Measurements from ENCODE around the gene CD3E.
A peak's percentile ranks its signal among the peaks of the same experiment; 100 is the strongest.

The CD3E gene

DNA sequence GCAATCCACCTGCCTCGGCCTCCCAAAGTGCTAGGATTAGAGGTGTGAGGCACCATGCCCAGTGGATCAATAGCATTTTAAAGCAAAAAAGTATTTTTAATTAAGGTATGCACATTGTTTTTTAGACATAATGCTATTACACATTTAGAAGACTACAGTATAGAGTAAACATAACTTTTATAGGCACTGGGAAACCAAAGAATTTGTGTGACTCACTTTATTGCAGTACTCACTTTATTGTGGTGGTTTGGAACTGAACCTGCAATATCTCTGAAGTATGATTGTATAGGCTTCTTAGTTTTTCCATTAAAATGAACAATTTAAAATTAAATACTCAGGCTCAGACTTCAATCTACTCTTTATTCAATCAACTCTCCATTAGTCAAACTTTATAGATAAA, 17.5 kb upstream of the CD3E start:
- Histone ChIP-seq H3K4me1 (ENCODE audit: control insufficient read depth in 1 of 2, insufficient read depth in 2 of 2, low read length in 2 of 2) (peaks cover 6 to 14% of the 10 kb centered on the region in 2 donors), H3K36me3 (ENCODE audit: control insufficient read depth in 1 of 2, insufficient read depth in 2 of 2, low read length in 2 of 2) (no peaks in the 10 kb centered on the region), H3K4me3 (ENCODE audit: low read depth in 1 of 2, low read length in 2 of 2) (no peak overlapping the region), H3K9me3 (ENCODE audit: control insufficient read depth in 1 of 2, low read length in 2 of 2) (no peaks in the 10 kb centered on the region), H3K27ac (ENCODE audit: low read depth, low read length) (no peak overlapping the region), H3K27me3 (ENCODE audit: control insufficient read depth in 1 of 2, insufficient read depth in 2 of 2, low read length in 2 of 2) (no peaks in the 10 kb centered on the region), H3K9ac (ENCODE audit: low read depth in 1 of 2, low read length in 2 of 2) (no peak overlapping the region)

DNA sequence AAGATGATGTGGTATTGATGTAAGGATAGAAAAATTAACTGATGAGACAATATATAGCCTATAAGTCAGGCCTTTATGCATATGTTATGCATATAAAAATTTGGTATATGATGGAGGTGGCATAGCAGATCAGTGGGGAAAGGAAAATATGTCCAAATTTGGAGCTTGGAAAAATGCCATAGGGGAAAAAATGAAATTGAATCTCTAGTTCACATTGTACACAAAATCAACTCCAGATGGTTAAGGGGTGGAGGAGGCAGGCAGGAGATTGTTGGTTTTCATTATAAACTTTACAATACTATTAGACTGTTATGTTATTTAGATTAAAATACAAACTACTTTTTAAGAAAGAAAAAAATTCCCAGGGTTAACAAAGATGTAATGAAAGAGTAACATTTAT, 15.1 kb upstream of the CD3E start:
- H3K9ac ChIP-seq (ENCODE audit: low read depth in 1 of 2, low read length in 2 of 2) = no peak overlapping the region
- H3K4me1 ChIP-seq (ENCODE audit: control insufficient read depth in 1 of 2, insufficient read depth in 2 of 2, low read length in 2 of 2) = peaks cover 6% of the 10 kb centered on the region in 2 donors
- H3K36me3 ChIP-seq (ENCODE audit: control insufficient read depth in 1 of 2, insufficient read depth in 2 of 2, low read length in 2 of 2) = no peaks in the 10 kb centered on the region
- H3K27ac ChIP-seq (ENCODE audit: low read depth, low read length) = no peak overlapping the region
- H3K9me3 ChIP-seq (ENCODE audit: control insufficient read depth in 1 of 2, low read length in 2 of 2) = no peaks in the 10 kb centered on the region
- no peak overlapping the region for H3K4me3 ChIP-seq (ENCODE audit: low read depth in 1 of 2, low read length in 2 of 2)
- H3K27me3 ChIP-seq (ENCODE audit: control insufficient read depth in 1 of 2, insufficient read depth in 2 of 2, low read length in 2 of 2) = no peaks in the 10 kb centered on the region

DNA sequence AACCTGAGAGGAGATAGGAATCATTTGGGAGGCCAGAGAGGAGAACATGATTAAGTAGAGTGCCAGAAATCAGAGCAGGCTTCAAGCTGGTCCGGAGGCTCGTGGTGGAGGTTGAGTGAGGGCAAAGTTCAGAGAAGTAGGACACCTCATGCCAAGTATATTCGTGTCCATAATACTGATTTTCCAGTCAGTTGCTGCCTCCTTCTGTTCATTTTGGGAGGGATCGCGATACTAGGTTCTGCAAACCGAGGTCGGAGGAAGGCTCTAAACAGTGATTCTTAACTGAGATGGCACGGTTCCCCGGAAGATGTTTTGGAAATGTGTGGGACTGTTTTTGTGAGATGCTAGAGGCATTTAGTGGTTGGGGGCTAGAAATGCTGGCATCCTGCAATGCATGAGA, 13.6 kb upstream of the CD3E start:
- H3K4me1 ChIP-seq (ENCODE audit: control insufficient read depth in 1 of 2, insufficient read depth in 2 of 2, low read length in 2 of 2) = peaks cover 6% of the 10 kb centered on the region in 2 donors
- H3K27ac ChIP-seq (ENCODE audit: low read depth, low read length) = no peak overlapping the region
- no peak overlapping the region for H3K9ac ChIP-seq (ENCODE audit: low read depth in 1 of 2, low read length in 2 of 2)
- H3K9me3 ChIP-seq (ENCODE audit: control insufficient read depth in 1 of 2, low read length in 2 of 2) = no peaks in the 10 kb centered on the region
- H3K27me3 ChIP-seq (ENCODE audit: control insufficient read depth in 1 of 2, insufficient read depth in 2 of 2, low read length in 2 of 2) = no peaks in the 10 kb centered on the region
- H3K4me3 ChIP-seq (ENCODE audit: low read depth in 1 of 2, low read length in 2 of 2) = no peak overlapping the region
- no peaks in the 10 kb centered on the region for H3K36me3 ChIP-seq (ENCODE audit: control insufficient read depth in 1 of 2, insufficient read depth in 2 of 2, low read length in 2 of 2)

DNA sequence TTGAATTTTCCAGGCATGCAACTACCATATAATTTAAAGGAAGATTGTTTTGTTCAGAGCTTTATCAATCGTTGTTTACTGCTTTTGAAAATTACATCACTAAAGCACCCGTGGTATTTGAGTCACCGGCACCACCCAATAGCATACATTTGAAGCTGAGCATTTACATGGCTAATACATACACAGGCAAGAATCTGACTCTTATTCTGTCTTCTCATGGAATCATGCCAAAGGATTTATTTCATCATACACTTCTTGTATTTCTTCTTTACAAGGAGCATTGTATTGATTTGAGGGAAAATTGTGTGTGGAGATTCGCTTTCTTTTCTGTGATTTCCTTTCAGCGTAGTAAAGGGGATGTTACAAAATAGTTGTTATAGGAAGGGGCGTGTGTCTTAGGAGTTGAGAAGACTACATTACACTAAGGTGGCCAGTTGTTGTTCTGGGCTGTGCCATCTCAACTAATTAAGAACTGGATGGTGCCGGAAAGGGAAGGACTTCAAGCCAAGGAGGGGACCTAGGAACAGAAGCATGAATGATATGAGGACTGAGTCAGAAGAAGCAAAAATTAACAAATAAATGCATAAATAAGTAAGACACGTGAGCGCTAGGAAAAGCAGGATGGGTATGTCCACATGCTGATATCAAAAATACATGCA, 12.9 kb upstream of the CD3E start:
- Histone ChIP-seq H3K9me3 (ENCODE audit: control insufficient read depth in 1 of 2, low read length in 2 of 2) (no peaks in the 10 kb centered on the region), H3K4me3 (ENCODE audit: low read depth in 1 of 2, low read length in 2 of 2) (no peak overlapping the region), H3K36me3 (ENCODE audit: control insufficient read depth in 1 of 2, insufficient read depth in 2 of 2, low read length in 2 of 2) (no peaks in the 10 kb centered on the region), H3K4me1 (ENCODE audit: control insufficient read depth in 1 of 2, insufficient read depth in 2 of 2, low read length in 2 of 2) (peaks cover 6% of the 10 kb centered on the region in 2 donors), H3K9ac (ENCODE audit: low read depth in 1 of 2, low read length in 2 of 2) (no peak overlapping the region), H3K27me3 (ENCODE audit: control insufficient read depth in 1 of 2, insufficient read depth in 2 of 2, low read length in 2 of 2) (no peaks in the 10 kb centered on the region), H3K27ac (ENCODE audit: low read depth, low read length) (no peak overlapping the region)

DNA sequence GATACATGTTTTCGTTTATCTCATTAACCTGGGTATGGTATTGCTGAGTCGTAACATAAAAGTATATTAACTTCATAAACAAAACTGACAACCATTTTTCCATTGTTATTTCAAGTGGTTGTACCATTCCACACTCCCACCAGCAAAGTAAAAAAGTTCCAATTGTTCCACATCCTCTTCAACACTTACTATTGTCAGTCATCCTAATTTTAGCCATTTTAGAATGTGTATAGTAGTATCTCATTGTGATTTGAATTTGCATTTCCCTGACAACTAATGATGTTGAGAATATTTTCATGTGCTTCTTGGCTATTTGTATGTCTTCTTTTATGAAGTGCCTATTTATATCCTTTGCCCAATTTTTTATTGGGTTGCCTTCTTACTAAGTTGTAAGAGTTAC, 10.5 kb upstream of the CD3E start:
- Histone ChIP-seq H3K9me3 (ENCODE audit: control insufficient read depth in 1 of 2, low read length in 2 of 2) (no peaks in the 10 kb centered on the region), H3K36me3 (ENCODE audit: control insufficient read depth in 1 of 2, insufficient read depth in 2 of 2, low read length in 2 of 2) (no peaks in the 10 kb centered on the region), H3K27ac (ENCODE audit: low read depth, low read length) (no peak overlapping the region), H3K4me3 (ENCODE audit: low read depth in 1 of 2, low read length in 2 of 2) (no peak overlapping the region), H3K4me1 (ENCODE audit: control insufficient read depth in 1 of 2, insufficient read depth in 2 of 2, low read length in 2 of 2) (peaks cover 3 to 6% of the 10 kb centered on the region in 2 donors), H3K9ac (ENCODE audit: low read depth in 1 of 2, low read length in 2 of 2) (no peak overlapping the region), H3K27me3 (ENCODE audit: control insufficient read depth in 1 of 2, insufficient read depth in 2 of 2, low read length in 2 of 2) (no peaks in the 10 kb centered on the region)

DNA sequence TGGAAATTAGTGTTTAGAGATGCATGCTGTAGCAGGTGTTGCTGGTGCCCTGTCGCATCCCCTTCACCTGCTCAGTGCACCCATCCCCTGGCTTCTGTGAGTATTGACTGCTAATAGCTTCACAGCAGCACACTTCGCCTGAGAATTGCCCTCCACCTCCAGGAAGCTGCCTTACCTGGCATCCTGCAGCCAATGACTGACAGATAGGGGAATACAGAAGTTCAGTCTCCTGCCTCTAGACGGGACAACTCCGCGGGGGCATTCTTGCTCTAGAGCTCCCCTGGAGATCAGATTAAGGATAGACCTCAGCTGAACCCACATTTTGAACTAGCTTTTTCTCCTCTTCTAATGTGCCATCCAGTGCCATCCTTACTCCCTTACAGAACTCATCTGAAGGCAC, 9.3 kb upstream of the CD3E start:
- peaks cover 3 to 6% of the 10 kb centered on the region in 2 donors for H3K4me1 ChIP-seq (ENCODE audit: control insufficient read depth in 1 of 2, insufficient read depth in 2 of 2, low read length in 2 of 2)
- H3K4me3 ChIP-seq (ENCODE audit: low read depth in 1 of 2, low read length in 2 of 2) = no peak overlapping the region
- no peaks in the 10 kb centered on the region for H3K27me3 ChIP-seq (ENCODE audit: control insufficient read depth in 1 of 2, insufficient read depth in 2 of 2, low read length in 2 of 2)
- no peaks in the 10 kb centered on the region for H3K9me3 ChIP-seq (ENCODE audit: control insufficient read depth in 1 of 2, low read length in 2 of 2)
- no peaks in the 10 kb centered on the region for H3K36me3 ChIP-seq (ENCODE audit: control insufficient read depth in 1 of 2, insufficient read depth in 2 of 2, low read length in 2 of 2)
- no peak overlapping the region for H3K9ac ChIP-seq (ENCODE audit: low read depth in 1 of 2, low read length in 2 of 2)
- no peak overlapping the region for H3K27ac ChIP-seq (ENCODE audit: low read depth, low read length)

DNA sequence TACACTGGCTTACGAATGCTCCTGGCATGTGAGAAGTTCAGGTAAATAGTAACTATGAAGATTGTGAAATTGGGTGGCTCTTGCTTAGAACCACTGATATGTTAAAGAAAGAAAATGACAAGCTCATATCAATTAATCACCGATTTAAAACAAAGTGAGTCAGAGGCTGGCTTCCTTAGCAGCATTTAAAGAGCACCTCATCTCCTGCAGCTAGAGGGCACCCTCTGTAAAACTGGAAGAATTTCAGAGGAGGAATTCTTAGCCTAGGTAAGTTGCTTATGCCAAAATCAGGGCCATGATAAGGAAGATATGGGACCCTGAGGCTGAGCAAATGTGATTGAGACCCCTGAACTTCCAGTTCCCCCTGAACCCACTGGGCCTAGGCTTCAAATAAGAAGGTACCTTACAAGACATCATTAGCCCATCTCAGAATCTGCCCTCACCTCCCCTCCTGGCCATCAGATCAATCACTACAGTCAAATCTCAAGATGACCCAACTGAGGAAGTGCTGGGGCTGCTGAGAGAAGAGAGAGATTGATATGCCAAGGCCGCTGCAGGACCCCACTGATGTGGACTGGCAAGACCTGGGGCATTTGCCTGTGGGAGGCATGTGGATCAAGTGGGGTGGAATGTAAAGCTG, 8.6 kb upstream of the CD3E start:
- H3K9ac ChIP-seq (ENCODE audit: low read depth in 1 of 2, low read length in 2 of 2) = no peak overlapping the region

DNA sequence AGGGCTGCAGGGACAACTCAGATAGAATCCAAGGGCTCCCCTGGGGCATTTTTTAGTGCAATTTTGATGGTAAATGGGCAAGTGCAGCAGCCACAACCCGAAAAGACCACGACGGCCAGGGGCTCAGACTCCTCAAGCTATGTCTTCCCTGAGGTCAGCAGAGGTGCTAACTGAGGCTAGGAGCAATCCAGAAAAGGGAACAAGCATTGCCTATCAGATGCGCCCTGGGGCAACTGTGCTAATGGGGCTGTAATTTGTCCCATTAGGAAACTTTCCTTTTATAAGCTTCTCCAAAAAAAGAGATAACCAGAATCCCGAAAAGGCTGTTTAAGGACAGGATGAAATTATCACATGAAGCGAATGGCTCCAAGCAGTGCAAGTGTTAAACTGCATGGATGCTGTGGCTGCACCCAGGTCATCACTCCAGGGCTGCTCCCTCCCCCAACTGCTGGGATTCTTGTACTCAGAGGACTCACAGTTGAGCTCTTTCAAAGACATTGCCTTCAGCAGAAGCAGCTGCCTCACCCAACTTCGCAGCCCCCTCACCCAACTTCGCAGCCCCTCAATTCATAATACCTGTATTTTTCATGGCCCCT, 2.8 kb upstream of the CD3E start:
- H3K4me1 ChIP-seq (ENCODE audit: control insufficient read depth in 1 of 2, insufficient read depth in 2 of 2, low read length in 2 of 2) = no peaks in the 10 kb centered on the region
- no peaks in the 10 kb centered on the region for H3K36me3 ChIP-seq (ENCODE audit: control insufficient read depth in 1 of 2, insufficient read depth in 2 of 2, low read length in 2 of 2)
- H3K9ac ChIP-seq (ENCODE audit: low read depth in 1 of 2, low read length in 2 of 2) = no peak overlapping the region
- H3K27me3 ChIP-seq (ENCODE audit: control insufficient read depth in 1 of 2, insufficient read depth in 2 of 2, low read length in 2 of 2) = no peaks in the 10 kb centered on the region
- H3K4me3 ChIP-seq (ENCODE audit: low read depth in 1 of 2, low read length in 2 of 2) = no peak overlapping the region
- no peaks in the 10 kb centered on the region for H3K9me3 ChIP-seq (ENCODE audit: control insufficient read depth in 1 of 2, low read length in 2 of 2)
- H3K27ac ChIP-seq (ENCODE audit: low read depth, low read length) = no peak overlapping the region

More for the DNA sequence above, 8.6 kb upstream of the CD3E start:
- peaks cover 2 to 3% of the 10 kb centered on the region in 2 donors for H3K4me1 ChIP-seq (ENCODE audit: control insufficient read depth in 1 of 2, insufficient read depth in 2 of 2, low read length in 2 of 2)
- no peaks in the 10 kb centered on the region for H3K9me3 ChIP-seq (ENCODE audit: control insufficient read depth in 1 of 2, low read length in 2 of 2)
- no peaks in the 10 kb centered on the region for H3K27me3 ChIP-seq (ENCODE audit: control insufficient read depth in 1 of 2, insufficient read depth in 2 of 2, low read length in 2 of 2)
- no peak overlapping the region for H3K27ac ChIP-seq (ENCODE audit: low read depth, low read length)
- H3K4me3 ChIP-seq (ENCODE audit: low read depth in 1 of 2, low read length in 2 of 2) = no peak overlapping the region
- H3K36me3 ChIP-seq (ENCODE audit: control insufficient read depth in 1 of 2, insufficient read depth in 2 of 2, low read length in 2 of 2) = no peaks in the 10 kb centered on the region

DNA sequence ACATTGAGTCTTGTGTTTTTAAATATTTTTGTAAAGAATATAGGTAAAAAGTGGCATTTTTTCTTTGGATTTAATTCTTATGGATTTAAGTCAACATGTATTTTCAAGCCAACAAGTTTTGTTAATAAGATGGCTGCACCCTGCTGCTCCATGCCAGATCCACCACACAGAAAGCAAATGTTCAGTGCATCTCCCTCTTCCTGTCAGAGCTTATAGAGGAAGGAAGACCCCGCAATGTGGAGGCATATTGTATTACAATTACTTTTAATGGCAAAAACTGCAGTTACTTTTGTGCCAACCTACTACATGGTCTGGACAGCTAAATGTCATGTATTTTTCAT, 333 bp upstream of the CD3E start:
- Histone ChIP-seq H3K9me3 (ENCODE audit: control insufficient read depth in 1 of 2, low read length in 2 of 2) (no peaks in the 10 kb centered on the region), H3K27me3 (ENCODE audit: control insufficient read depth in 1 of 2, insufficient read depth in 2 of 2, low read length in 2 of 2) (no peaks in the 10 kb centered on the region), H3K9ac (ENCODE audit: low read depth in 1 of 2, low read length in 2 of 2) (no peak overlapping the region), H3K27ac (ENCODE audit: low read depth, low read length) (no peak overlapping the region), H3K4me3 (ENCODE audit: low read depth in 1 of 2, low read length in 2 of 2) (peak overlapping the region in 1 of 2 donors; percentile 58), H3K4me1 (ENCODE audit: control insufficient read depth in 1 of 2, insufficient read depth in 2 of 2, low read length in 2 of 2) (no peaks in the 10 kb centered on the region), H3K36me3 (ENCODE audit: control insufficient read depth in 1 of 2, insufficient read depth in 2 of 2, low read length in 2 of 2) (no peaks in the 10 kb centered on the region)

DNA sequence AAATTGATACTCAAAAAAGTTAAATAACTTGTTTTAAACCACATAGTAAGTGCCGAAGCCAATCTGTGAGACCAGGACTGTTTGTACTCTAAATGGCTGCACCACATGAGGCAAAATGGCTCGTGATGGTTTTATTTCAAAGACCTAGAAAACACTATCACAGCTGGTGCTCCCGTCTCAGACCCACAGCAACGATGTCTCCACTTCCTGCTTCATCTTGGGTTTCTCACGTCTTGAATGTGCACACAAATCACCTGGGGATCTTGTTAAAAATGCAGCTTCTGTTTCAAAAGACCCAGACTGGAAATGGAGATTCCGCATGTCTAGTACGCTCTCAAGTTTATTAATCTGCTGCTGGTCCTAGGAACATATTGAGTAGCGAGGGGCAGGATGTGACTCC, 1.2 kb downstream of the CD3E start:
- H3K9ac ChIP-seq (ENCODE audit: low read depth in 1 of 2, low read length in 2 of 2) = peak overlapping the region in 1 of 2 donors; percentile 7
- no peak overlapping the region for H3K27ac ChIP-seq (ENCODE audit: low read depth, low read length)
- H3K9me3 ChIP-seq (ENCODE audit: control insufficient read depth in 1 of 2, low read length in 2 of 2) = no peaks in the 10 kb centered on the region
- peak overlapping the region in 1 of 2 donors; percentile 29 for H3K4me3 ChIP-seq (ENCODE audit: low read depth in 1 of 2, low read length in 2 of 2)
- no peaks in the 10 kb centered on the region for H3K4me1 ChIP-seq (ENCODE audit: control insufficient read depth in 1 of 2, insufficient read depth in 2 of 2, low read length in 2 of 2)
- no peaks in the 10 kb centered on the region for H3K27me3 ChIP-seq (ENCODE audit: control insufficient read depth in 1 of 2, insufficient read depth in 2 of 2, low read length in 2 of 2)
- no peaks in the 10 kb centered on the region for H3K36me3 ChIP-seq (ENCODE audit: control insufficient read depth in 1 of 2, insufficient read depth in 2 of 2, low read length in 2 of 2)

All from duodenal mucosa (tissue), 2 donors.